PC-3 (cell line): ENCODE measurements around the gene RCAN1.

Experiments
- CTCF ChIP-seq: fragments of 300-600 bp; sonication (generic); conservative IDR thresholded peaks from 2 replicates; pipeline ENCODE4 v1.5.1; 2017; ENCODE audit warnings: antibody characterized with exemption, low read depth, mild to moderate bottlenecking, low read length
- EZH2phosphoT487 ChIP-seq: fragments of 300-600 bp; sonication (generic); IDR thresholded peaks from 2 replicates; pipeline ENCODE4 v1.6.1; 2018; ENCODE audit warnings: mild to moderate bottlenecking, antibody characterized with exemption, low read length, borderline replicate concordance

DNA sequence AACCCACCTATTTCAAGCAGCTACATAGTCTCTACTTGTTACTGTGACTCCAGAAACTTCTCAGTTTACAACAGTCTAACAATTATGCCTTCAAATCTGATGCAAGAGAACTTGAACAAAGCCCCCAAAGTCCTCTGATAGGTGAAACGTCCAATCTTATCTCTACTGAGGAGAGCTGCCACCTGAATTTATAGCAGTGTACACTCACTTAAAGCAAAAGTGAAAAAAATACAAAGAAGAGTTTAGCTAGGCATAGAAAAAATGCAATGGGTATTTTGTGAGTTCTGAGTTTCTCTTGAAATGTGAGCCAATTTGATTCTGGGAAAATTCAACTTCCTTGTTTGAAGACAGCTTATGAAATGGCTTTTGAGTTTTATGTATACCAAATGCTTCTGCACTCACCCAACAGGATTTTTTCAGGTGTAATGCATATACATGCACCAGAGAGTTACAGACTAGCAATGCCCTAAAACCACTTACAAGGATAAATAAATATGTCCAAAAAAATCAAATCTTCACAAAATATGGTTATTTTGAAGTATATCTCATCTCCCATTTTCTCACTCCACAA is 36.0 kb upstream of the RCAN1 start:
- no peak for TF ChIP-seq CTCF
- TF ChIP-seq EZH2phosphoT487, result no peak
